ENCODE data around the gene LPA.
"Not testable (repeated sequence)": the region's sequence is repeated elsewhere in the genome, so short reads cannot be mapped to it uniquely, and the experiment has no call there.

LPA gene, protein sequence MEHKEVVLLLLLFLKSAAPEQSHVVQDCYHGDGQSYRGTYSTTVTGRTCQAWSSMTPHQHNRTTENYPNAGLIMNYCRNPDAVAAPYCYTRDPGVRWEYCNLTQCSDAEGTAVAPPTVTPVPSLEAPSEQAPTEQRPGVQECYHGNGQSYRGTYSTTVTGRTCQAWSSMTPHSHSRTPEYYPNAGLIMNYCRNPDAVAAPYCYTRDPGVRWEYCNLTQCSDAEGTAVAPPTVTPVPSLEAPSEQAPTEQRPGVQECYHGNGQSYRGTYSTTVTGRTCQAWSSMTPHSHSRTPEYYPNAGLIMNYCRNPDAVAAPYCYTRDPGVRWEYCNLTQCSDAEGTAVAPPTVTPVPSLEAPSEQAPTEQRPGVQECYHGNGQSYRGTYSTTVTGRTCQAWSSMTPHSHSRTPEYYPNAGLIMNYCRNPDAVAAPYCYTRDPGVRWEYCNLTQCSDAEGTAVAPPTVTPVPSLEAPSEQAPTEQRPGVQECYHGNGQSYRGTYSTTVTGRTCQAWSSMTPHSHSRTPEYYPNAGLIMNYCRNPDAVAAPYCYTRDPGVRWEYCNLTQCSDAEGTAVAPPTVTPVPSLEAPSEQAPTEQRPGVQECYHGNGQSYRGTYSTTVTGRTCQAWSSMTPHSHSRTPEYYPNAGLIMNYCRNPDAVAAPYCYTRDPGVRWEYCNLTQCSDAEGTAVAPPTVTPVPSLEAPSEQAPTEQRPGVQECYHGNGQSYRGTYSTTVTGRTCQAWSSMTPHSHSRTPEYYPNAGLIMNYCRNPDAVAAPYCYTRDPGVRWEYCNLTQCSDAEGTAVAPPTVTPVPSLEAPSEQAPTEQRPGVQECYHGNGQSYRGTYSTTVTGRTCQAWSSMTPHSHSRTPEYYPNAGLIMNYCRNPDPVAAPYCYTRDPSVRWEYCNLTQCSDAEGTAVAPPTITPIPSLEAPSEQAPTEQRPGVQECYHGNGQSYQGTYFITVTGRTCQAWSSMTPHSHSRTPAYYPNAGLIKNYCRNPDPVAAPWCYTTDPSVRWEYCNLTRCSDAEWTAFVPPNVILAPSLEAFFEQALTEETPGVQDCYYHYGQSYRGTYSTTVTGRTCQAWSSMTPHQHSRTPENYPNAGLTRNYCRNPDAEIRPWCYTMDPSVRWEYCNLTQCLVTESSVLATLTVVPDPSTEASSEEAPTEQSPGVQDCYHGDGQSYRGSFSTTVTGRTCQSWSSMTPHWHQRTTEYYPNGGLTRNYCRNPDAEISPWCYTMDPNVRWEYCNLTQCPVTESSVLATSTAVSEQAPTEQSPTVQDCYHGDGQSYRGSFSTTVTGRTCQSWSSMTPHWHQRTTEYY (N-terminal part only)

DNA sequence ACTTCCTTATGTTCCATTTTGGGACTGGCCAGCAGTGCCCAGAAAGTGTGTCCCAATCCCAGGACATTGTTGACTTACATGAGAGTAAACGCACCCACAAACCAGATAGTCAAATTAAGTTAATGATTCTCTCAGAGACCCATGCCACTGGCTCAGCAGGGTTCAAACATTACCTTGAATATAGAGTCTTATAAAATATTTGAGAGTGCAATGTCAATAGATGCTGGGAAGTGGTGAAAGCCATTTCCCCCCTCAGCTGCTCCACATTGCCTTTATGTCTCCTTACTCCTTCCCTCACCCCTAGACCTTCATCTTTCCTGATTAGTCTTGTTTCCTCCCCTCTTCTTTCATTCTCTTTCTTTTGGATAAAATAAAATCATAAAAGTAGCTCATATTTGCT lies at the start of gene LPA:
Gene LPA (minus strand): TSS at position 78 of the 400 bp plus-strand sequence. CDS start 61 bp downstream, at position 17.
- H3K4me3 ChIP-seq (ENCODE audit: low read length); DNase-seq (ENCODE audit: low read depth): not testable (repeated sequence)

DNA sequence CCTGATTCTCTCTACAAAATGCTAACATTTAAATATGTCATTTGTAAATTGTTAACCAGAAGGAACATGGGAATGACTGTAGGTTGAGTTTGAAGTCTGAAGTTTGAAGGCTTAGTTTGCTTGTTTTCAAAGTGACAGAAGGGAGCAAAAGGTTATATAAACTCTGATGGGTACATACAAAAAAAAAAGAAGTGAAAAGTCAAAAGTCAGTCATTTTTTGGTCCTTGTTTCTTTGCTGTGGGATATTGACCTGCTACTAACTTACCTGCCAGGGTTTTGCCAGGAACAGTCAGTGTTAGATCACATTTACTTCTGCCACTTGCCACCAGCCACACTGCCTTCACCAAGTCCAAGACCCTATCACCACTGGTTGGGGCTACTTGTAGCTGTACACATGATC lies 44.9 kb upstream of the LPA start:
- not testable (repeated sequence) for DNase-seq (ENCODE audit: low read depth); H3K4me3 ChIP-seq (ENCODE audit: low read length)

DNA sequence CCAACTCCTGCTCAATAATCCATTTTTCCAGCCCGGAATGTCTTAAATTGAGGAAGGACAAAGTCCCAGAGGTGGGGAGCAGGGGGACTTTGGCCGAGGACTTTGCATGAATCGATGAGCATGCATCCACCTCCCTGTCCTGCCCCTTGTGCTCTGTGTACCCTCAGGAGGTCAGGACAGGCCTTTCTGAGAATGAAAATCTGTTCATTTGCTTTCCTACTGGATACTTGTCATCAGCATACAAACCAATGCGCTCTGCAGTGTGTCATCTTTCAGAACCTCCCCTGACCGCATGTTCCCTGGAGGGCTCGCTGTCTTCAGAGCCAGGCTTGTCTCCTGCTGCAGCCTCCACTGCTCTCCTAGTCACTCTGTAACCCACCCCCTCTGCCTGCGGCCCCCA lies 40.6 kb upstream of the LPA start:
- not testable (repeated sequence) for H3K4me3 ChIP-seq (ENCODE audit: low read length); DNase-seq (ENCODE audit: low read depth)

DNA sequence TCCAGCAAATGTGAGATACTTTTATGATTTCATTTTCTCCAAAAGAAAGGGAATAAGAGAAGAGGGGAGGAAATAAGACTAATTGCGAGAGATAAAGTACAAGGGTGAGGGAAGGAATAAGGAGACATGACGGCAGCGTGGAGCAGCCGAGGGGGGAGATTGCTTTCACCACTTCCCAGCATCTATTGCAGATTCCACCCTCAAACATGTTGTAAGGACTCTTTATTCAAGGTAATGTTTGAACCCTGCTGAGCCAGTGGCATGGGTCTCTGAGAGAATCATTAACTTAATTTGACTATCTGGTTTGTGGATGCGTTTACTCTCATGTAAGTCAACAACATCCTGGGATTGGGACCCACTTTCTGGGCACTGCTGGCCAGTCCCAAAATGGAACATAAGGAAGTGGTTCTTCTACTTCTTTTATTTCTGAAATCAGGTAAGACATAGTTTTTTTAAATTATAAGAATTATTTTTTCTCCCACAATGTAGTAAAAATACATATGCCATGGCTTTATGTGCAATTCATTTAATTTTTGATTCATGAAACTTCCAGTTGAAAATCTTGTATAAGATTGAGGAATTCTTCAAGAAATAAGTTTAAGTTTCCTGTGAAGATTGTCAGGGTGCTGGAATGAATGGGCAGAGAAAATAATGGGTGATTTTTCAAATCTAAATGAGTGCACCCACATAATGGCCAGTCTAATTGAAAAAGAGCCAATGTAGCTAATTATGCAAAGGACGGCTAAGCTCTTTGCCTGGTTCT lies 38.0 kb upstream of the LPA start, which contains the start of gene PLG:
Gene PLG (plus strand): TSS at position 327 of the 763 bp plus-strand sequence. CDS start 61 bp downstream, at position 388.
- not testable (repeated sequence) for H3K4me3 ChIP-seq (ENCODE audit: low read length); DNase-seq (ENCODE audit: low read depth)

DNA sequence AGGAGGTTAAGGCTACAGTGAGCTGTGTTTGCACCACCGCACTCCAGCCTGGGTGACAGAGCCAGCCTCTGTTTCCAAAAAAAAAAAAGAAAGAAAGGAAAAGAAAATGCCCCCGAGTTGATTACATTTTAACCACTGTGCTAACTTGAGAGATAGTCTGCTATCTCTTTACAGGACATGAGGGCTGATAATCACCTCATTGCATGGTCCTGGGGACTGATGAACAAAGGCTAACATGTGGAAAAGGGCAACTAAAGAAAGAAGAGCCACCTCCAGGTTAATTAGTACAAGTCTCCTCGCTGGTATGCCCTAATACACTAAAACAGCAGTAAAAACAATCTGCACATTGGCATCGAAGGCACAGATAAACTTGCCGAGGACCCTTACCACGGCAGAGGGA lies 33.8 kb upstream of the LPA start:
- no peak for DNase-seq (ENCODE audit: low read depth)
- no peak overlapping the region for H3K4me3 ChIP-seq (ENCODE audit: low read length)
- TF ChIP-seq, protein P1, sequence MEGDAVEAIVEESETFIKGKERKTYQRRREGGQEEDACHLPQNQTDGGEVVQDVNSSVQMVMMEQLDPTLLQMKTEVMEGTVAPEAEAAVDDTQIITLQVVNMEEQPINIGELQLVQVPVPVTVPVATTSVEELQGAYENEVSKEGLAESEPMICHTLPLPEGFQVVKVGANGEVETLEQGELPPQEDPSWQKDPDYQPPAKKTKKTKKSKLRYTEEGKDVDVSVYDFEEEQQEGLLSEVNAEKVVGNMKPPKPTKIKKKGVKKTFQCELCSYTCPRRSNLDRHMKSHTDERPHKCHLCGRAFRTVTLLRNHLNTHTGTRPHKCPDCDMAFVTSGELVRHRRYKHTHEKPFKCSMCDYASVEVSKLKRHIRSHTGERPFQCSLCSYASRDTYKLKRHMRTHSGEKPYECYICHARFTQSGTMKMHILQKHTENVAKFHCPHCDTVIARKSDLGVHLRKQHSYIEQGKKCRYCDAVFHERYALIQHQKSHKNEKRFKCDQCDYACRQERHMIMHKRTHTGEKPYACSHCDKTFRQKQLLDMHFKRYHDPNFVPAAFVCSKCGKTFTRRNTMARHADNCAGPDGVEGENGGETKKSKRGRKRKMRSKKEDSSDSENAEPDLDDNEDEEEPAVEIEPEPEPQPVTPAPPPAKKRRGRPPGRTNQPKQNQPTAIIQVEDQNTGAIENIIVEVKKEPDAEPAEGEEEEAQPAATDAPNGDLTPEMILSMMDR (IDR thresholded peaks at IDR 0.05; ENCODE audit: insufficient read depth, low read depth, low read length, missing control alignments): no peak

DNA sequence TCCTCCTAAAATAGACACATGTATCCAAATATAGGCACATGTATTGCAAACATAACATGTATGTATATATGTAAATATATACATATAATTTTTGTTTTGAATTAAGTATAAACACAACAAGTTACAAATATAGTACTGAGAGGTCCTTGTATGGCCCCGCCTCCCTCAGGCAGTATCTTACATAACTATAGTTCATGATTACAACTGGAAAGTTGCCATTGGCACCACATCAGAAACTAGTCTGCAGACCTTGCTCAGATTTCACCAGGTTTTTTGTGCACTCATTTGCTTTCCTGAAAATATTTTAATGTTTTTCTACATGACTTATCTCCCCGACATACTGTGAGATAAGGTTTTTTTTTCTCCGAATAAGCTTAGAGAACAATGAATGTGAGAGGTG lies 32.8 kb upstream of the LPA start:
- not testable (repeated sequence) for H3K4me3 ChIP-seq (ENCODE audit: low read length); DNase-seq (ENCODE audit: low read depth)

DNA sequence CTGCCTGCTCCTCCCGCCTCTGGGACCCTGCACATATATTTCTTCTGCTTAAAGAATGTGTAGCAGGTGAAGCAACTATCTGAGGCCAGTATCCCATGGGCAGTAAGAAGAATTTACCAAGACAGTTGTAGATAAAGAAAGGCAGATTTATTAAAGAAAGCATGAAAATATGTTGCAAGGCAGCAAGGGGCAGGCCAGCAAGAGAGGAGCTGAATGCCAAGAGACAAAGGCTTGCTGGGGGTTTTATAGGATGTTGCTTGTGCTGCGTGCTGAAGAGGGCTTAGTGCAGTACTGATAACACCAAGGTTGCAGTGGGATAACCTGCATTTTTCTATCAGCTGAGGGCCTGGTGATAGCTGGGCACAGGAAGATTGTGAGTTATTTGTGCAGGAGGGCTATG lies 31.5 kb upstream of the LPA start:
- DNase-seq (ENCODE audit: low read depth); H3K4me3 ChIP-seq (ENCODE audit: low read length): not testable (repeated sequence)

DNA sequence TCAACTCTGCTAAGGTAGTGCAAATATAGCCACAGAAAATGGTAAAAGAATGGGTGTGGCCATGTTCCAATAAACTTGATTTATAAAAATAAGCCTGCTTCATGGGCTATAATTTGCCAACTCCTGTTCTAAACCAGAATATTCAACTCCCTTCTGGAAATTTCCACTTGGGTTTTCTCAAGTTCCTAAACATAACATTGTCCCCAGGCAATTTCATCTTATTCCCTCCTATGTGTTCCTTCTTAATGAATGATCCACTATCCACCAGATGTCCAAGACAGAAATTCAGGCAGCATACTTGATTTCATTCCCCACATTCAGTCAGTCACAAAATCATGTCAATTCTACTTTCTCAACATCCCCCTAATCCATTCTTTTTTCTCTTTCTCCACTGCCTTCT lies 30.9 kb upstream of the LPA start:
- not testable (repeated sequence) for DNase-seq (ENCODE audit: low read depth); H3K4me3 ChIP-seq (ENCODE audit: low read length)

DNA sequence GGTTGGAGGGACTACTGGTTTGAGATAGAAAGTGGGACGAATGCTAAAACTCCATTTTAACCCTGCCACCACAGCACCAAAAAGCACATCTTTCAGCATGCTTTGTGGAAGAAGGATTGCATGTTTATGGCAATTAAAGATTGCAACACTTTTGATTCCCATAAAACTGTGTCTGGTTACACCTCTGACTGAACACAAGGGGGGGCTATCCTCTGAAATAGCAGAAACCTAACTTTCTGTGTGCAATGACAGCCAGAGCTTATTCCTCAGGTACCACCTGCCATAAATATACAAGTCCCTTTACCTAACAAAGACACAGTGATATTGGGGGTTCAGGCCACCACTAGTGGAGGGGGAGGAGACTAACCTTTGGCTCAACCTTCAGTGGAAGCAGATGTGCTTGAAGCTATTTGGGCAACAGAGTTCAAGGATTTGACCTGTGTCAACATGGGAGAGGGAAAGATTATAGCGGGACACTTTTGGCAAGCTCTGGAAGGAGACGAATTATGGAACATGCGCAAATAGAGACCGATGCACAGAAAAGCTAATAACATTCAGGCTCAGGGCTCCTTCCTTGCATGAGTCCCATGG lies 28.4 kb upstream of the LPA start:
- H3K4me3 ChIP-seq (ENCODE audit: low read length): no peak overlapping the region
- peak; percentile 5 for DNase-seq (ENCODE audit: low read depth)
- TF ChIP-seq, protein P1 (IDR thresholded peaks at IDR 0.05; ENCODE audit: insufficient read depth, low read depth, low read length, missing control alignments): peak; percentile 29

DNA sequence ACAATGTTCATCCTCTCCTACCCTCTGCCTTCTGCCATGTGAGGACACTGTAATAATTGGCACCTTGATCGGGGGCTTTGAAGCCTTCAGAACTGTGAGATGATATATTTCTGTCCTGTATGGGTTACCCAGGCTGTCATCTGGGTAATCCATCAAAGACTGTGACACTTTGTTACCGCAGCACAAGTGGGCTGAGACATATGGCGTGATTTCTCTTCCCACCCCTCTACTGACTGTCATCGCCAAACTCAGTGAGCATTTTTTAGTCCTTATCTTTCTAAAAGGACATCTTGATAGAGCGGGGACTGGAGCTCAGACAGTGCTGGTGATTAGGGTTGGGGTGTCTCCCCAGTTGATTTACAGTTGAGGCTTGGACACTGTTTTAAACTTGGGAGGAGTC lies 27.5 kb upstream of the LPA start:
- H3K4me3 ChIP-seq (ENCODE audit: low read length): no peak overlapping the region
- TF ChIP-seq, protein P1 (IDR thresholded peaks at IDR 0.05; ENCODE audit: insufficient read depth, low read depth, low read length, missing control alignments): no peak
- DNase-seq (ENCODE audit: low read depth): no peak

Measured in epithelial cell of esophagus (primary cell).